Activated T-cell treated with anti-CD3 and anti-CD28 coated beads, Interleukin-2, amount 50 U/mL, for 24 hours (primary cell): ENCODE results near the gene DMRTA1.
"Not testable (repeated sequence)": the region's sequence is repeated elsewhere in the genome, so short reads cannot be mapped to it uniquely, and the experiment has no call there.

ENCODE experiments used
- DNase-seq: peaks from one replicate; pipeline ENCODE4 v3.0.0-alpha.2; 2020
- H3K27ac Mint-ChIP-seq: 2 replicates; pipeline ENCODE4 v1.8.0; 2020; ENCODE audit warnings: mild to moderate bottlenecking, mixed read lengths
- H3K27me3 Mint-ChIP-seq: 2 replicates; pipeline ENCODE4 v1.8.0; 2020; ENCODE audit warnings: mixed read lengths
- H3K36me3 Mint-ChIP-seq: 2 replicates; pipeline ENCODE4 v1.8.0; 2020; ENCODE audit warnings: low read depth, mixed read lengths
- H3K4me1 Mint-ChIP-seq: 2 replicates; pipeline ENCODE4 v1.8.0; 2020; ENCODE audit warnings: low read depth, mixed read lengths
- H3K4me3 Mint-ChIP-seq: 2 replicates; pipeline ENCODE4 v1.8.0; 2020; ENCODE audit warnings: mild to moderate bottlenecking, moderate library complexity, mixed read lengths
- H3K9me3 Mint-ChIP-seq: 2 replicates; pipeline ENCODE4 v1.8.0; 2020; ENCODE audit warnings: mixed read lengths

The DMRTA1 gene

GRCh38 chr9:22446589-22446949 is at the start of gene DMRTA1:
TSS of gene DMRTA1 (plus strand) at chr9:22446824. CDS start at chr9:22447066, 242 bp downstream.
- no peak for DNase-seq
- peaks cover 8% of the 10 kb centered on the region for H3K4me1 Mint-ChIP-seq
- no peaks in the 10 kb centered on the region for H3K36me3 Mint-ChIP-seq
- peak within 1 kb of the TSS; percentile 56 for H3K4me3 Mint-ChIP-seq
- H3K9me3 Mint-ChIP-seq: peaks cover 1% of the 10 kb centered on the region
- no peak within 1 kb of the TSS for H3K27ac Mint-ChIP-seq
- peaks cover 49% of the 10 kb centered on the region for H3K27me3 Mint-ChIP-seq

- Mint-ChIP-seq H3K4me1 (no peaks in the 10 kb centered on the region), H3K4me3 (no peak overlapping the region), H3K27ac (no peak overlapping the region), H3K27me3 (no peaks in the 10 kb centered on the region), H3K36me3 (no peaks in the 10 kb centered on the region), H3K9me3 (no peaks in the 10 kb centered on the region)
- no peak for DNase-seq
These were observed 45.0 kb upstream of the DMRTA1 start for GRCh38 chr9:22401671-22402070.

DNA sequence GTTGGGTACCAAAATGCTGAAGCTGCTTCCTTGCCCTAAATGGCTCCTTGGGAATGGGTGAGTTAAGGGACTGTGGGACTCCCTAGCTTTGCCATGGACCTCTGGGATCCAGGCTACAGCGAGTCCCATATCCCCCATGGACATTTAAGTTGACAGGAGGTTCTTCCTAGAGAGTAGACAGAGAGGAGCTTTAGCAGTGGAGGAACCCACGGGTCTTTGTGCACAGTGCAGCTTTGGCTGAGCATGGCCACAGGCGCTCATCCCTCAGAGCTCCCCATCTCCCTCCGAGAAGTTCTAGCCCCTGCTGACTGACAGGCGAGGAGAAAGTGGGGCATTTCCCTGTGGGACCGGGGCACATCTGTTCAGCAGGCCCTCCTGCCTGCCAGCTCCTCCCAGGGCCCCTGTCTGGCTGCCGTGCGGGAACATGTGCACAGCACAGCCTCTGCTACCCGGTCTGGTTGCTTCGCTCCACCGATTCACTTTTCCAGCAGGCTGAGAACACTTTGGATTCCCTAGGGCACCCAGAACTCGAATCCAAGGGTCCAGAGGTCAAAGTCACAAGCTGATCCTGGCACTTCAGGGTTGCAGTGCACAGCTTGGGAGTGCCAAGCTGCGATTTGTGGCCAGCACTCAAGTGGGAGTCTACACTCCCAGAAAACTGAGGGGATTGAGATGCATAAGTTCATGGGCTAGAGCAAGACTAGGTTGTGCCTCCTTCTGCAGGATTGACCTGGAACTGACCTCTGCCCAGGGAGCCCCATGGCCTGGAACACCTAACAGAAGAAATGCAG is 40.6 kb upstream of the DMRTA1 start:
- Mint-ChIP-seq H3K27me3 (peaks cover 3% of the 10 kb centered on the region), H3K4me3 (no peak overlapping the region), H3K27ac (no peak overlapping the region), H3K9me3 (no peaks in the 10 kb centered on the region), H3K36me3 (no peaks in the 10 kb centered on the region), H3K4me1 (no peaks in the 10 kb centered on the region)
- no peak for DNase-seq

DNA sequence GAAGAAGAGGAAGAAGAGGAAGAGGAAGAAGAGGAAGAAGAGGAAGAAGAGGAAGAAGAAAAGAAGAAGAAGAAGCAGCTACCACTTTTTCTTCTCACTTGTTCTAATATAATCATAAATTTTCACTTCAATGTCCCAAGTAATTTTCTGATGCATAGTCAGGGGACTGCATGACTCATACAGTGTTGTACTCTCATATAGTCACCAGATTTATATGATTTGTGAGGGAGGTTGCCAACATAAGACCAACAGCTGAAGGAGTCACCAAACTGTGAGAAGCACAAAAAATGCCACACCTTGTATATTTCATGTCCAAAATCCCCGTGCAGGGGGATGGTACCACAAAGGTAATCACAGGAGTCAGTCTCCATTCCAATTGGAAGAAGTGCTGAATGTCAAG is 32.7 kb upstream of the DMRTA1 start:
- no peaks in the 10 kb centered on the region for H3K4me1 Mint-ChIP-seq
- DNase-seq: no peak
- H3K9me3 Mint-ChIP-seq: no peaks in the 10 kb centered on the region
- no peaks in the 10 kb centered on the region for H3K36me3 Mint-ChIP-seq
- no peaks in the 10 kb centered on the region for H3K27me3 Mint-ChIP-seq
- H3K27ac Mint-ChIP-seq: no peak overlapping the region
- H3K4me3 Mint-ChIP-seq: no peak overlapping the region

GRCh38 chr9:22415941-22416691 is 30.5 kb upstream of the DMRTA1 start:
- H3K9me3 Mint-ChIP-seq: no peaks in the 10 kb centered on the region
- no peaks in the 10 kb centered on the region for H3K36me3 Mint-ChIP-seq
- H3K27ac Mint-ChIP-seq: no peak overlapping the region
- H3K4me1 Mint-ChIP-seq: no peaks in the 10 kb centered on the region
- no peak overlapping the region for H3K4me3 Mint-ChIP-seq
- no peak for DNase-seq
- no peaks in the 10 kb centered on the region for H3K27me3 Mint-ChIP-seq

- no peak overlapping the region for H3K4me3 Mint-ChIP-seq
- DNase-seq: no peak
- no peaks in the 10 kb centered on the region for H3K9me3 Mint-ChIP-seq
- no peak overlapping the region for H3K27ac Mint-ChIP-seq
- no peaks in the 10 kb centered on the region for H3K27me3 Mint-ChIP-seq
- H3K4me1 Mint-ChIP-seq: no peaks in the 10 kb centered on the region
- H3K36me3 Mint-ChIP-seq: no peaks in the 10 kb centered on the region
These were observed 29.9 kb upstream of the DMRTA1 start for GRCh38 chr9:22416692-22417060.

DNA sequence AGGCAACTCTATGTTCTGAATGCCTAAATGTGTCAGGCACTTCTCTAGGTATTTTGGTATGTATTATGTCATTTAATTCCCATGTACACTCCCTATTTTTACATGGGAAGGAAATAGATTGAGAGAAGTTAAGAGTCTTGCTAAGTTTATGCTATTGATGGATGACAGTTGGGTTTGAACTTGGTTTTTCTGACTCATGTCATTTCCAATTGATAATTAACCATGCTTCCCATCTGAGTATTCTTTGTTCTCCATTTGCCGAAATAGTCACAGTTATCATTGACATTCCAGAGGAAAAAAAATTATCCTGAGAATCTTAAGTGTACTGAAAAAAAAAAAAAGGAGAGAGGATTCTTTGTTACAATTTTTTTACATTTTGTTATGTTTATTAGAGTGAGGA is 23.1 kb upstream of the DMRTA1 start:
- Mint-ChIP-seq H3K9me3 (no peaks in the 10 kb centered on the region), H3K27ac (no peak overlapping the region), H3K36me3 (no peaks in the 10 kb centered on the region), H3K4me3 (no peak overlapping the region), H3K4me1 (no peaks in the 10 kb centered on the region), H3K27me3 (peaks cover 3% of the 10 kb centered on the region)
- DNase-seq: no peak

GRCh38 chr9:22424616-22425015 is 22.0 kb upstream of the DMRTA1 start:
- peaks cover 3% of the 10 kb centered on the region for H3K27me3 Mint-ChIP-seq

DNA sequence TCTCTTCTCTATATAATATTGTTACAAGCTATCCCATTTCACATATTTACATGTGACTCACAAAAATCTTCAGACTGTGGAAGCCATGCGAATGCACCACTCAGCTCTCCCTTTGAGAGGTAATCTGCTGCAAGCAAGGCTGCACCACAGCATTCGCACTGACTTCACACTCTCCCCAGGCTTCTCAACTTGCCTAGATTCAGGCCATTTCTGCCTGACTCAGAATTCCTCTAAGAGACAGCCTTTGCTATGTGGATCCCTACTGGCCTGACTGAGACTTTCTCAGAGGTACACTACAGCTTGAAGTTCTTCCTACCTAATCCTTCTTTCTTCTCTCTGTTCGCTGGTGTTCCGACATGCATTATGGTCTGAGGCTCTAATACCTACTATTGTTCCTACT is 21.1 kb upstream of the DMRTA1 start:
- H3K27me3 Mint-ChIP-seq: peaks cover 3% of the 10 kb centered on the region
- no peaks in the 10 kb centered on the region for H3K9me3 Mint-ChIP-seq
- no peak overlapping the region for H3K27ac Mint-ChIP-seq
- no peaks in the 10 kb centered on the region for H3K36me3 Mint-ChIP-seq
- no peak for DNase-seq
- H3K4me3 Mint-ChIP-seq: no peak overlapping the region
- no peaks in the 10 kb centered on the region for H3K4me1 Mint-ChIP-seq

More at GRCh38 chr9:22424616-22425015, 22.0 kb upstream of the DMRTA1 start:
- Mint-ChIP-seq H3K9me3 (no peaks in the 10 kb centered on the region), H3K27ac (no peak overlapping the region), H3K4me3 (no peak overlapping the region), H3K4me1 (no peaks in the 10 kb centered on the region), H3K36me3 (no peaks in the 10 kb centered on the region)
- DNase-seq: no peak

DNA sequence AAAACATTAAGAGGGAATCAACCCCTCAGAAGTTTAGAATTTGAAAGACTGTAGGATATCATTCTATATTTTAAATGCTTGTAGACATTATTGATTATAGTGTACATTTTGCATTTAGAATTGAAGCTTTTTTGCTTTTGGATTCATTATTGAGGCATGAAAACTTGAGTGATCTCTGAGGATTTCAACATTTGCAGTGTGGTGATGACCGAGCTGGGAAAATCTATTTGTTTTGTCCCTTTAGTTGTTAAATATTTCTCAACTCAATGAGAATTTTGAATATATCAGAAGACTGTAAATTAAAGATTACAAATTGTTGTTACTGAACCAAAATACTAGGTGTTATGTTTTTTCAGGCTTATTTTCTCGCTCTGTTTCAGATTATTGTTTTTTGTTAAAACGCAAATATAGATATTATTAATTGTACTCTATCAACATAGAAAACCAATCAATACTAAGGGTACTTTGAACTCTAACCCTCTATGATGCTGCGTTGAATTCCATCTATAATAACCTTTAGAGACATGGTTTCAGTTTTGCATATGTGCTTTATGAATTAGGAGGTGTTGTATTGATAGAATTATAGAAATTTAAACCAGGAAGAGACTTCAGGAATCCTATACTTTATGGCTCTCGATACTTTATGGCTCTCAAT is 19.3 kb upstream of the DMRTA1 start:
- Mint-ChIP-seq H3K36me3 (no peaks in the 10 kb centered on the region), H3K9me3 (no peaks in the 10 kb centered on the region), H3K4me1 (no peaks in the 10 kb centered on the region), H3K4me3 (no peak overlapping the region), H3K27ac (no peak overlapping the region), H3K27me3 (peaks cover 8% of the 10 kb centered on the region)
- DNase-seq: no peak

GRCh38 chr9:22433691-22434090 is 12.9 kb upstream of the DMRTA1 start:
- H3K27ac Mint-ChIP-seq: no peak overlapping the region
- peaks cover 26% of the 10 kb centered on the region for H3K27me3 Mint-ChIP-seq
- no peak overlapping the region for H3K4me3 Mint-ChIP-seq
- DNase-seq: no peak
- H3K9me3 Mint-ChIP-seq: no peaks in the 10 kb centered on the region
- H3K4me1 Mint-ChIP-seq: no peaks in the 10 kb centered on the region
- H3K36me3 Mint-ChIP-seq: no peaks in the 10 kb centered on the region

DNA sequence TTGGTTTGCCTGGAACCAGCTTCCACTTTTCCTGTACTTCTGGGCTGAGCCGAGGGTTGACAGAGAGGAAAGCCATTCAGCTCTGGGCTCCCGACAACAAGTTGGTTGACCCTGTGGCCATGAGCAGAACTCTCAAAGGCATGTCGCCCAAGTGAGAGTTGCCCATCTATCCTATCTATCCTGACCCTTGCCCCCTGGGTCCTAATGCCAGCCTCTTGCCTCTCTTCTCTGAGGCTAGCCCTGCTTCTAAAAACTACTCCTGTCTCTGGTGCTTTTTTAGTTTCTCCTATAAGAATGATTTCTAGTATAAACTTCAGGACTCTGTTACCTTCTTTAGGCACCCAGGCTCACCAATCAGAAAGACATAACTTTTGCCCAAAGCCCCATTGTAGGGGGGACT is 11.4 kb upstream of the DMRTA1 start:
- not testable (repeated sequence) for DNase-seq, H3K4me1 Mint-ChIP-seq, H3K27ac Mint-ChIP-seq, H3K4me3 Mint-ChIP-seq, H3K9me3 Mint-ChIP-seq, H3K36me3 Mint-ChIP-seq
- H3K27me3 Mint-ChIP-seq: peaks cover 26% of the 10 kb centered on the region

DNA sequence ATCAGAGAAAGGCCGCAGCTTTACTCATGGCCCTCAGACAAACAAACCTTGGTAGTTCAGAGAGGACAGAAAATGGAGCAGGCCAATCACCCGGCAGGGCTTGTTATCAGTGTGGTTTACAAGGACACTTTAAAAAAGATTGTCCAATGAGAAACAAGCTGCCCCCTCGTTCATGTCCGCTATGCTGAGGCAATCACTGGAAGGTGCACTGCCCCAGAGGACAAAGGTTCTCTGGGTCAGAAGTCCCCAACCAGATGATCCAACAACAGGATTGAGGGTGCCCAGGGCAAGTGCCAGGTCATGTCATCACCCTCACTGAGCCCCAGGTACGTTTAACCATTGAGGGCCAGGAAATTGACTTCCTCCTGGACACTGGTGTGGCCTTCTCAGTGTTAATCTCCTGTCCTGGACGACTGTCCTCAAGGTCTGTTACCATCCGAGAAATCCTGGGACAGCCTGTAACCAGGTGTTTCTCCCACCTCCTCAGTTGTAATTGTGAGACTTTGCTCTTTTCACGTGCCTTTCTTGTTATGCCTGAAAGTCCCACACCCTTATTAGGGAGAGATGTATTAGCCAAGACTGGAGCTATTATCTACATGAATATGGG is 9.1 kb upstream of the DMRTA1 start:
- H3K27me3 Mint-ChIP-seq: peaks cover 26% of the 10 kb centered on the region
- H3K4me3 Mint-ChIP-seq, H3K4me1 Mint-ChIP-seq, H3K9me3 Mint-ChIP-seq, H3K36me3 Mint-ChIP-seq, DNase-seq, H3K27ac Mint-ChIP-seq: not testable (repeated sequence)

- H3K4me3 Mint-ChIP-seq: no peak overlapping the region
- DNase-seq: no peak
- no peaks in the 10 kb centered on the region for H3K4me1 Mint-ChIP-seq
- H3K9me3 Mint-ChIP-seq: peaks cover 6% of the 10 kb centered on the region
- peaks cover 29% of the 10 kb centered on the region for H3K27me3 Mint-ChIP-seq
- no peaks in the 10 kb centered on the region for H3K36me3 Mint-ChIP-seq
- H3K27ac Mint-ChIP-seq: no peak overlapping the region
These were observed 5.8 kb upstream of the DMRTA1 start for GRCh38 chr9:22440841-22441240.
